ENCODE measurements around the gene DNER.

DNER gene

DNA sequence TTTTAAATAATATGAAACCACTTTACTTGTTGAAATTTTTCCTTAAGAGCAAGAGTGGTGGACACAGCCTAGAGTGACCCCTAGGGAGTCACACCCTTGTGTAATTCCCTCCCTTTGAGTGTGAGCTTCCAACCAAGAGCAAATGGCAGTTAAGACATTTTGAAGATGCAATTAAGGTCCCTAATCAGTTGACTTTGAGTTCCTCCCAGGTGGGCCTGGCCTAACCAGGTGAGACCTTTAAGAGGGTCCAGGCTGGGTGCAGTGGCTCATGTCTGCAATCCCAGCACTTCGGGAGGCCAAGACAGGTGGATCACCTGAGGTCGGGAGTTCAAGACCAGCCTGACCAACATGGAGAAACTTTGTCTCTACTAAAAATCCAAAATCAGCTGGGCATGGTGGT lies 299.7 kb downstream of the DNER start:
- Histone ChIP-seq H3K27me3 (ENCODE audit: insufficient read depth, low read length) (no peaks in the 10 kb centered on the region), H4K20me1 (ENCODE audit: insufficient read depth, low read length) (no peaks in the 10 kb centered on the region), H3K9me2 (ENCODE audit: low read depth, low read length) (no peaks in the 10 kb centered on the region), H3K27ac (ENCODE audit: low read depth, low read length, poor library complexity, severe bottlenecking) (no peak overlapping the region), H2AFZ (ENCODE audit: low read length) (no peak overlapping the region), H3K79me2 (ENCODE audit: insufficient read depth, low read length) (no peaks in the 10 kb centered on the region), H3K36me3 (ENCODE audit: insufficient read depth, low read length) (no peaks in the 10 kb centered on the region), H3K9ac (ENCODE audit: low read length) (no peak overlapping the region), H3F3A (ENCODE audit: insufficient read depth, low read length) (no peaks in the 10 kb centered on the region), H3K4me1 (ENCODE audit: insufficient read depth, low read length, severe bottlenecking) (no peaks in the 10 kb centered on the region), H3K4me2 (ENCODE audit: low read length) (no peak overlapping the region), H3K9me3 (ENCODE audit: low read length) (no peaks in the 10 kb centered on the region), H3K4me3 (ENCODE audit: low read depth, low read length, poor library complexity, severe bottlenecking) (no peak overlapping the region)
- TF ChIP-seq EZH2 (IDR thresholded peaks at IDR 0.05; ENCODE audit: borderline replicate concordance, low read length) (no peak), CTCF (IDR thresholded peaks at IDR 0.05; ENCODE audit: low read length) (no peak)

DNA sequence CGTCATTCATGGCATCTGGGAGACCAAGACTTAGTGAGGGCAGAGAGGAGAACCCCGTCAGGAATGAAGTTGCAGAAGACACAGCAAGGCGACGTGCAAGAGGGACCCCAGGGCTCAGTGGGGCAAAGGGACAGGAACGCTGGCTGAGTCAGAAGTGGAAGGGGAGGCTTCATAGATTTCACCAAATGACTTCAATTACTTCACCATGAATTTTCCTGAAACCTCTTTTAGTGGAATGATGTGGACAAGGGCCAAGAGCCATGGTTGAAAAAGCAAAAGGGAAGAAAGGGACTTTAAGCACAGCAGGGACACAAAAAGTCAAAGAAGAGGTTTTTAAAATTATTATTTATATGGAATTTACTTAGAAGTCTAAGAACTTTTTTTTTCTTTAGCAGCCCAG lies 301.7 kb downstream of the DNER start:
- H3F3A ChIP-seq (ENCODE audit: insufficient read depth, low read length), result no peaks in the 10 kb centered on the region
- no peaks in the 10 kb centered on the region for H4K20me1 ChIP-seq (ENCODE audit: insufficient read depth, low read length)
- H2AFZ ChIP-seq (ENCODE audit: low read length), result no peak overlapping the region
- TF ChIP-seq EZH2 (IDR thresholded peaks at IDR 0.05; ENCODE audit: borderline replicate concordance, low read length), result no peak
- TF ChIP-seq CTCF (IDR thresholded peaks at IDR 0.05; ENCODE audit: low read length), result no peak
- H3K9me3 ChIP-seq (ENCODE audit: low read length), result no peaks in the 10 kb centered on the region
- no peaks in the 10 kb centered on the region for H3K27me3 ChIP-seq (ENCODE audit: insufficient read depth, low read length)
- no peaks in the 10 kb centered on the region for H3K9me2 ChIP-seq (ENCODE audit: low read depth, low read length)
- no peaks in the 10 kb centered on the region for H3K79me2 ChIP-seq (ENCODE audit: insufficient read depth, low read length)
- no peaks in the 10 kb centered on the region for H3K4me1 ChIP-seq (ENCODE audit: insufficient read depth, low read length, severe bottlenecking)
- H3K36me3 ChIP-seq (ENCODE audit: insufficient read depth, low read length), result no peaks in the 10 kb centered on the region
- H3K9ac ChIP-seq (ENCODE audit: low read length), result no peak overlapping the region
- no peak overlapping the region for H3K27ac ChIP-seq (ENCODE audit: low read depth, low read length, poor library complexity, severe bottlenecking)
- no peak overlapping the region for H3K4me3 ChIP-seq (ENCODE audit: low read depth, low read length, poor library complexity, severe bottlenecking)
- no peak overlapping the region for H3K4me2 ChIP-seq (ENCODE audit: low read length)

GRCh38 chr2:229410946-229411345 lies 303.4 kb downstream of the DNER start:
- Histone ChIP-seq H3K9ac (ENCODE audit: low read length) (no peak overlapping the region), H4K20me1 (ENCODE audit: insufficient read depth, low read length) (no peaks in the 10 kb centered on the region), H3K27ac (ENCODE audit: low read depth, low read length, poor library complexity, severe bottlenecking) (no peak overlapping the region), H3K4me2 (ENCODE audit: low read length) (no peak overlapping the region), H3K27me3 (ENCODE audit: insufficient read depth, low read length) (0 out of 2 replicates have a peak, but pooled peaks cover 5% of the 10 kb centered on the region), H3K4me3 (ENCODE audit: low read depth, low read length, poor library complexity, severe bottlenecking) (no peak overlapping the region), H3K36me3 (ENCODE audit: insufficient read depth, low read length) (no peaks in the 10 kb centered on the region), H3F3A (ENCODE audit: insufficient read depth, low read length) (no peaks in the 10 kb centered on the region), H3K9me3 (ENCODE audit: low read length) (no peaks in the 10 kb centered on the region), H3K79me2 (ENCODE audit: insufficient read depth, low read length) (no peaks in the 10 kb centered on the region), H2AFZ (ENCODE audit: low read length) (no peak overlapping the region), H3K9me2 (ENCODE audit: low read depth, low read length) (no peaks in the 10 kb centered on the region), H3K4me1 (ENCODE audit: insufficient read depth, low read length, severe bottlenecking) (no peaks in the 10 kb centered on the region)
- TF ChIP-seq CTCF (IDR thresholded peaks at IDR 0.05; ENCODE audit: low read length), result no peak
- TF ChIP-seq EZH2 (IDR thresholded peaks at IDR 0.05; ENCODE audit: borderline replicate concordance, low read length), result no peak
